HG03025 (cell line): ENCODE results near the gene TGFBR3L.
A peak's percentile ranks its signal among the peaks of the same experiment; 100 is the strongest.

Experiments
- ATAC-seq: cut with Tn5 transposase; IDR thresholded peaks from one replicate; pipeline ENCODE4 v1.9.1; 2021; ENCODE audit warnings: mild to moderate bottlenecking, moderate library complexity; ENCODE audit not compliant: unreplicated experiment, low FRiP score

The TGFBR3L gene

DNA sequence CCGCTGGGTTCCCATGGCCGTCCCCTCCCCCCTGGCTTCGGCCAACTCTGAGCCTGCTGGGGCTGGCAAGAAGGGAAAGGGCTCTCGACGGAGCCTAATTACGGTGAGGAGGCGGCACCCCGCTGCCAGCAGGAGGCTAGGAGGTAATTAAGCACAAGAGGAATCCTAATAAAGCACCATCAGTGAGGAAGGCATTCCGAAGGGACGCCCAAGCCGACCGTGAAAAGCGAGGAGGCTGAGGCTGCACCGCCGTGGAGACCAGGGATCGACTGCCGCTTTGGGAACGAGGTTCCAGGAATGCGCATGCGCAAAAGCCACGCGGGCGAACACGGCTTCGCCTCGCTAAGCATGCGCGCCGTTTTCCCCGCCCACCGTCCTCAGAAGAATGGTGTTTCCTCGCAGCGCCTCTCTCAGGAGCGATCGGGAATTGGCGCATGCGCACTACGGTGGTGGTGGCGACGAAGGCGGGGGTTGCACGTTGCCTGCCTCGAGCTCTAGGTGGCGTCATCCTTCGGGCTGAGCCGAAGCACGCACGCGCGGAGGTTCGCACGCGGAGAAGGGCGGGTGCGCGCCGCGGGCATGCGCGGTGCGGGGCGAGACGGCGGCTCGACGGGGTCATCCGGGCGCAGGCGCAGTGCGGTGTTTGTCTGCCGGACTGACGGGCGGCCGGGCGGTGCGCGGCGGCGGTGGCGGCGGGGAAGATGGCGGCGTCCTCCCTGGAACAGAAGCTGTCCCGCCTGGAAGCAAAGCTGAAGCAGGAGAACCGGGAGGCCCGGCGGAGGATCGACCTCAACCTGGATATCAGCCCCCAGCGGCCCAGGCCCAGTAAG, 11.2 kb upstream of the TGFBR3L start, which contains the start of gene MAP2K7:
Gene MAP2K7, plus strand, starts transcription at position 634 of the 830 bp plus-strand sequence. Its CDS starts 68 bp downstream, at position 702.
- ATAC-seq, result peak; percentile 90

DNA sequence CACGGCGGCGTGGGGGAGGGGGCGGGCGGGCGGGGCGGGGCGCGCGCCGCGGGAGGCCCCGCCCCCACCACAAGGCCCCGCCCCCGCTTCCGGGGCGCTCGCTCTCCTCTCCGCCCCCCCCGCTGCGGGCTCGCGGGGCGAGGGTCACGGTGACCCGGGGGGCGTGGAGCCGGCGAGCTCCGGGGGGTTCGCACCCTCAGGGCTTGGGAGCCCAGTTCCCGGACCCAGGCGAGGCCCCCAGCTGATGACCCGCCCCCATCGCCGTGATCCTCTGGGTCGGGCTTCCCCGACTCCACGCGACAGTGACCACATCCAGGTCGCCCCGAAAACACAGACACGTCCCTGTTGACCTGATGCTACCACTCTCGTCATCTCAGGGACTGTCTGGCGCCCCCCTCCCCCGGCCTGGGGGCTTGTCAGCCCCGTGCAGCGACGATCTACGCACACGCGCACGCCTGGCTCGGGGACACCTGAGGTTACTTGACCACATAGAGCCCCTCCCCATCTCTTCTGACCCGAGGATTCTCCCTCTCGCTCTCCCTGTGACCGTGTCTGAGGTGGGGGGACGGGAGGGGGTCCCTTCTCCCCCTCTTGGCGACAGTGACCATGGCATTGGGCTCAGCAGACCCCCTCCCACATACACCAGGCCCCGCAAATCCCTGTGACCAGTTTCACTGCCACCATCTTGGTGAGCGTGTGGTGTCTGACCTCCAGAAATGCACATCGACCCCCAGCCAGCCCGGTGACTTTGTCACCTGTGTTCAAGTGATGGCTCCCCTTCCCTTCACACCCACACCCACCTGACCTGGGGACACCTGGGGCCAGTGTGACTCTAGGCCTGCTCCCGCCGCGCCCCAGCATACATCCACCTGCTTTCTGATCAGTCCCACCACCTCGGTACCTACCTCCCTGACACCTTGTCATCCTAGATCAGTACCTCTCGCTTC, 10.3 kb upstream of the TGFBR3L start:
- ATAC-seq, result peak; percentile 23

DNA sequence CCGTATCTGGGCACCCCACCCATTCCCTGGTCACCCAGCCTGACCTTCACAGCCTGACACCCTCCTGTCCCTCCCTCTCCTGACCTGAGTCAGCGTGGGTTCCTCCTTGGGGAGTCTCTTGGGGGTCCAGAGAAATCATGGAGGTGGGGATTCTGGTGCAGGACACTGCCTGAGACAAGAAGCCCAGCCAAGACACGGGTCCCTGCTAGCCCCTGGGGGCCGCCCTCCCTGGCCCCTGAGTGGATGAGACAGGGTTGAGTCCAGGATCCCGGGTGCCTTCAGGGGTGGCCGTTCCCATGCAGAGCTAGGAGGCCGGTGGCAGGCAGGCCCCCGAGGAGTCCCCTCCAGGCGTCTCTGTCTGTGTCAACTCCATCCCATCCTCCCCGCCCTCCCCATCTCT, 9.4 kb upstream of the TGFBR3L start:
- ATAC-seq, result no peak

DNA sequence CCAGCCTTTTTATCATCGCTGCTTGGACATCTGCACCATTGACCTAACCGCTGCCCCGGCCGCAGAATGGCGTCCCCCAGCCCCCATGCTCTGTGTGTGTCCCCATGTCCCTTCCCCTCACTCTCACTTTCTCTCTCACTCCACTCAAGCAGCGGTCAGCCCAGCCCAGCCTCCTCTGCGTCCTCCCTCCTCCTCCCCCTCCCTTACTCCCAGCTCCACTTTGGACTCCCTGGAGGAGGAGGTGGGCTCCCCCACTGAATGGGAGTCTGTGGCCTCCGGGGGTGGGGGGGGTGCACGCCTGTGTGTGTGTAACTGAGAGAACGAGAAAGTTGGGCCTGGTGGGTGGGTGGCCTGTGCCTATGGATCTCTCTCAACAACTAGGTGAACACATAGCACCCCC, 8.8 kb upstream of the TGFBR3L start:
- ATAC-seq, result no peak

DNA sequence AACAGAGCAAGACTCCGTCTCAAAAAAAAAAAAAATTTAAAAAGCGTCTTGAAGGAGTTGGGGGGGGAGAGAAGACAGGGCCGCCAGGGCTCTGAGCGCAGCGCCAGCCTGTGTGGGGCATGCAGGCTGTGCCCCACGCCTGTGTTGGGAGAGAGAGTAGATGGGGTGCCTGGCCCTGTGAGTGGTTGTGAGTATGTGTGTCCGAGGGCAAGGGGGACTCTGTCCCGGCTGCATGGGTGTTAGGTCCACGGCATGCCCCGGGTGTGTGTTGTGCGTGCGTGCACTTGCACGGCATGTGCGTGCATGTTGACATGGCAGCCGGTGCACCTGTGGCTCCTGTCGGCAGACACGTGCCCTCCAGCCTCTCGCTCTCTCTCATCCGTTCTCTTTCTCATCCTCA, 7.5 kb upstream of the TGFBR3L start:
- ATAC-seq, result no peak

DNA sequence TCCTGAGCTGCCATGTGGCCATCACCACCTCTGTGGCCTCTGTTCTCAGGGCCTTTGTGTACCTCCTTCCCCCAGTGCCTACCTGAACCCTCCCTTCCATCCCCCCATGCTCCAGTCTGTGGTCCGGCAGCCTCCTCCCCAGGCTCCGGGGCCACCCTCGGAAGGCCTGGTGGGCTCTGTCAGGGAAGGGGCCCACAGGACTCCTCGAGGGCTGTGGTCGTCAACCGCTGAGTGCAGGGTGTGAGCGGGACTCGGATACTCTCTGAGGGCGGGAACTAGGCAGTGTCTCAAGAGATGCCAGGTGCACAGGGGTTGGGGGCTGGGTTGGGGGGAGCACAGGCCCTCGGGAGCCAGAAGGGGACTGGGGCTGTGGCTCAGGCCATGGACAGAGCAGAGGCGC, 7.1 kb upstream of the TGFBR3L start:
- no peak for ATAC-seq

DNA sequence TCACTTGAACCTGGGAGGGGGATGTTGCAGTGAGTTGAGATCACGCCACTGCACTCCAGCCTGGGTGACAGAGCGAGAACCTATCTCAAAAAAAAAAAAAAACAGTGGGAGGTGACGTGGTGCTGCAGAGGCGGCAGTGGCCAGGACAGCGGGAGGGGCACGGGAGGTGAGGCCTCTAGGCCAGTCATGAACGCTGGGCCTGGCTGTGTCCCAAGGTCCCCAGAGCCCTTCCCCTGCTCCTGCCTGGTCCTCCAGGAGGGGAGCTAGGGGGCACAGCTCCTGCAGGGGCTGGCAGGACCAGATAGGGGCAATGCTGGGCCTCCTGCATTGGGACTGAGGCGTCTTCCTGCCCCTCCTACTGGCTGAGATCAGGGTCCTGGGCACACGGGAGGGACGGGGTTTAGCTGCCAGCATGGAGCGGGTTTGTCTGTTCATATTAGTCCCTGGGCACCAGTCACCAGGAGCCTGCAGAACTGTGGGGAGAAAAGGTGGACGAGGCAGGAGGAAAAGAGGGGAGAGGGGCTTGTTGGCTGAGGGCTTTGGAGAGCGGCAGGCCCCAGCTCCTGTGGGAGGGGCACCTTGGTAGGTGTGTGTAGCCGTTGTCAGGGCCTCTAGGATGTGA, 6.4 kb upstream of the TGFBR3L start:
- no peak for ATAC-seq

DNA sequence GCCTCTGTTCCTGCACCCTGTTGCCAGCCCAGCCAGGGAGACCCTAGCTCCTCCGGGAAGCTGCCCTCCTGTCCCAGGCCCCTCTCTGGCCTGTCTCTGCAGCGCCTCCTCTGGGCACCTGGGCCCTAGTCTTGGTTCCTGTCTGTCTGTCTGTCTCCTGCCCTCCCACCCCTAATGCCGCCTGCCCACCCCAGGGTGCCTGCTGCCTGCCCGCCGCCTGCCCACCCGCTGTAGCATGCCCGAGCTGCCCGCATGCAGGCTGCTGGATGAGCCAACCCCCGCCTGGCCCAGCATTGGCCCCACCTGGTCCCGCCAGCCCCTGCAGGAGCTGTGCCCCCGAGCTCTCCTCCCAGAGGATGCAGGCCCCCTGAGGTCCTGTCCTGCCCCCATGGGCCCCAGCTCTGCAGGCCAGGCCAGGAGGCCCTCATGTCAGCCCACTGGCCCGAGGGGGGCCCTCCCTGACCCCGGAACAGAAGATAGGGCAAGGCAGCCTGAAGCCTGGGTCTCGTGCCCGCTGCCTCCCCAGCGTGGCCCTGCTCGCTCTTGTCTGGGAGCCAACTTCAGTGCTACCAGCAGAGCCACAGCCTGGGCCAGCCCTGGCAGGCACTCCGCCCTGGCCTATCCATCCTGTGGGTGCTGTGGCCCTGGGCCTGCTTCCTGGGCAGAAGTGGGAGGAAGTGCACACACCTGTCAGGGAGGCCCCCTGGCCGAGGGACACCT, 5.7 kb upstream of the TGFBR3L start:
- no peak for ATAC-seq

DNA sequence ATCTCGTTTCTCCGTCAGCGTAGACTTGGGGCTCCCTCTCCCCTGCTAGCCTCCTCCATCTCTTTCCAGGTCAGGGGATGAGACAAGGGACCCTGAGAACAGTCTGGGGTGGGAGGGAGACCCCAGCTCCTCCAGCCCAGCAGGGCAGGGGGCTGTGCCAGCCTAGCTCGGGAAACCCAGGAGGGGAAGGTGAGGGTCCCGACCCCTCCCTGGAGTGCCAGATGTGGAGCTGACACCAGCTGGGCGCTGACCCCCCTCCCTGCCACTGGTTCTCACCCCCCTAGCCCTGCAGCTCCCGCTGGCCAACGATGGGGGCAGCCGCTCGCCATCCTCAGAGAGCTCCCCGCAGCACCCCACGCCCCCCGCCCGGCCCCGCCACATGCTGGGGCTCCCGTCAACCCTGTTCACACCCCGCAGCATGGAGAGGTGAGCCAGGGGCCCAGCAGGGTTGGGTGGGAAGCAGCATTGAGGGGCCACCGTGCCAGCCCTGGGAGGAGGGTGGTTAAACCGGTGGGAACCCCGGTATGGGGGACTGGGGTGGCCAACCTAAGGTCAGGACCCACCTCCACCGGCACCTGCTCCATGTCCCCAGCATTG, 5.1 kb upstream of the TGFBR3L start:
- no peak for ATAC-seq

DNA sequence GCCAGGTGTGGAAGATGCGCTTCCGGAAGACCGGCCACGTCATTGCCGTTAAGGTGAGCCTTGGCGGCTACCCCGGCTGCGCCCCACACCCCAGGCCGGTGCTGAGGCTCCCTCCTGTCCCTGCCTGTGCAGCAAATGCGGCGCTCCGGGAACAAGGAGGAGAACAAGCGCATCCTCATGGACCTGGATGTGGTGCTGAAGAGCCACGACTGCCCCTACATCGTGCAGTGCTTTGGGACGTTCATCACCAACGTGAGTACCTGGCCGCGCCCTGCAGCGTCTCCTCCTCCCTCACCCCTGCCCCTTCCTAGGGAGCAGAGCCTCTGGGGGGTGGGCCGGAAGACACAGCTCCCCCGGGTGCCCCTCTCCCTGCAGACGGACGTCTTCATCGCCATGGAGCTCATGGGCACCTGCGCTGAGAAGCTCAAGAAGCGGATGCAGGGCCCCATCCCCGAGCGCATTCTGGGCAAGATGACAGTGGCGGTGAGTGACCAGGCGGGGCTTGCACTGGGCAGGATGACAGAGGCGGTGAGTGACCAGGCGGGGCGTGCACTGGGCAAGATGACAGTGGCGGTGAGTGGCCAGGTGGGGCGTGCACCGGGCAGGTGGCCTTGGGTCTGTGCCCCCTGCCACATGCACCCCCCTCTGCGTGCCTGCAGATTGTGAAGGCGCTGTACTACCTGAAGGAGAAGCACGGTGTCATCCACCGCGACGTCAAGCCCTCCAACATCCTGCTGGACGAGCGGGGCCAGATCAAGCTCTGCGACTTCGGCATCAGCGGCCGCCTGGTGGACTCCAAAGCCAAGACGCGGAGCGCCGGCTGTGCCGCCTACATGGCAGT, 4.1 kb upstream of the TGFBR3L start:
- ATAC-seq, result no peak

DNA sequence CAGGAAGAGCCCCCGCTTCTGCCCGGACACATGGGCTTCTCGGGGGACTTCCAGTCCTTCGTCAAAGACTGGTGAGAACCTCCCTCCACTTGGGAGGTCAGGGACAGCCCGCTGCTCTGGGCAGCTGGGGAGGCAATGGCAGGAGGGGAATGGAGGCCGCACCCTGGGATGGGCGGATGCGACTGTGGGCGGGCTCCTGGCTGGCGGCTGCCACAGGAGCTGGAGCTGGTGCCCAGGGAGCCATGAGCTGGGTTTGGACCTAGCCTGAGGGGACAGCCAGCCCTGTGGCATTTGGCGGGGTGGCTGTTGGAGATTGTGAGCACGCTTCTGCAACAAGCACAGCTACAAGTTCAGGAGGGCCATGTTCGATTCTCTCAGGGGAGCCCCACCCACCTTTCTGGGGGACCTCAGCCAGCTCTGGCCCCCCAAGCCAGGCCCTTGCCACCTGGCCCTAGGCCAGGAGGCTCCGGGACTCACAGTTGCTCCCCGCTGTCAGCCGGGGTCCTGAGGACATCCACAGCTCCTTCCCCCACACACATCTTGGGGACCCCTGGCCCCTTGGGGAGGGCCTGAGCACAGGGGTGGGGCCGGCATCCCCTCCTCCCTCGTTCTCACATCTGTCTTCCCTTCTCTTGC, 3.0 kb upstream of the TGFBR3L start:
- ATAC-seq, result no peak

DNA sequence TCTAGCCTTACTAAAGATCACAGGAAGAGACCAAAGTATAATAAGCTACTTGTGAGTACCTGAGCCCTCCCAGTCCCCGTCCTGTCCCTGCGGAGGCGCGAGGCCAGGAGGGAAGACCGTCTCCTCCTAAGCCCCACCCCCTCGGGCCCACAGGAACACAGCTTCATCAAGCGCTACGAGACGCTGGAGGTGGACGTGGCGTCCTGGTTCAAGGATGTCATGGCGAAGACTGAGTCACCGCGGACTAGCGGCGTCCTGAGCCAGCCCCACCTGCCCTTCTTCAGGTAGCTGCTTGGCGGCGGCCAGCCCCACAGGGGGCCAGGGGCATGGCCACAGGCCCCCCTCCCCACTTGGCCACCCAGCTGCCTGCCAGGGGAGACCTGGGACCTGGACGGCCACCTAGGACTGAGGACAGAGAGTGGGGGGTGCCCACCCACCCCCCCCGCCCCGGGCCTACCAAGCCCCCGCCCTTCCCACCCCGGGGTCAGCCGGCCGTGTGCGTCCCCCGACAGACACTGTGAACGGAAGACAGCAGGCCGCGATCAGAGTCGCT, 2.4 kb upstream of the TGFBR3L start:
- no peak for ATAC-seq

DNA sequence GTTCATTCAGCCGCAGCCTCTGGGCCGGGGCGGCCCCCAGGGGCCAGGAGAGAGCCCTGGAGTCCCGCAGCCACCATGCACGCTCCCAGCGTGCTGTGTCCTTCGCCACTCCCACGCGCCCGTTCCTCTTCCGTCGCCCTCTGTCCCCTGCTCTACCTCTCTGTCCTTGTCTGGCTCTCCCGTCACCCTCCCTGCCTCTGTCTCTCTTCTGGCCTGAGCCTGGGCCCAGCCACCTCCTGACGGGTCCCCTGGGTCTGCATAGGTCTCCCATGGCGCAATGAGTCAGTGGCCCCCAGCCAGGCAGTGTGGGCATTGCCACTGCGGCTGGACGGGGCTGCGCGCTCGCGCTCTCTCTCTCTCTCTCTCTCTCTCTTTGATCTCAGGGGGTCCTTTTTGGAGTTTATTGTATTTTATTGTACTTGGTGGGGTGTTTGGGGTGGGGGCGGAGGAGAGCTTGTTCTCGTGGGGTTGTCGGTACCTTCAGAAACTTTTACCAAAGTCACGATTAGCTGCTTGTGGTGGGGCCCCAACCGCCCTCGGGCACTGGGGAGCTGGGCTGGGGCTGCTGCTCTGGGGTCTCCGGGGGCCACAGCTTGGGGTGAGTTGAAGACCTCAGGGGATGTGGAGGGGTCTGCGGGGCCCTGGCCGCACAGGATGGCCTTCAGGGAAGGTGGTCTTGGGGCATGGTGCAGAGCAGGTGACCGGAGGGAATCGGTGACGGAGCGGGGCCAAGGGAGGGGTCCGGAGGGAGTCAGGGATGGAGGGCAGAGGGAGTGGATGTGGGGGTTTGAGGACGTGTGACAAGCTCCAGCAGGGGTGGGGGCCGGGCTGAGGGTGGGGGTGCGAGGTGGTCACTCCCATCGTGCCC, 1.7 kb upstream of the TGFBR3L start:
- no peak for ATAC-seq

DNA sequence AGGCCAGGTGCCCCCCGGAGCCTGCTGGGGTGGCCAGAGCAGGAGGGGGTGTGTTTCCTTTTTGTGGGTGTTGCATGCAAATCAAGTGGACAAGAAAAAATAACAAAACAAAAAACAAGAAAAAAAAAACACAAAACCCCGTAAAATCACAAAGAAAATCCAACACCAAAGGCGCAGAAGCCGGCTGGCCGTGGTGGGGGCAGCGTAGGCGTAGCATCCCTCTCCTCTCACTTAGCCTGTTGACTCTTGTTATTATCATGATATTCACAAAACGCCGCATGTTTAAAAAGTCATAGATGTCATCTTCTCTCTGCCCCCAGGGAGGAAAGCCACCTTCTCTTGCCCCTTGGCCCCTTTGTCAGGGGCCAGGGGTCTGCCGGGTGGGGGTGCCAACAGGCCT, 978 bp upstream of the TGFBR3L start:
- no peak for ATAC-seq

DNA sequence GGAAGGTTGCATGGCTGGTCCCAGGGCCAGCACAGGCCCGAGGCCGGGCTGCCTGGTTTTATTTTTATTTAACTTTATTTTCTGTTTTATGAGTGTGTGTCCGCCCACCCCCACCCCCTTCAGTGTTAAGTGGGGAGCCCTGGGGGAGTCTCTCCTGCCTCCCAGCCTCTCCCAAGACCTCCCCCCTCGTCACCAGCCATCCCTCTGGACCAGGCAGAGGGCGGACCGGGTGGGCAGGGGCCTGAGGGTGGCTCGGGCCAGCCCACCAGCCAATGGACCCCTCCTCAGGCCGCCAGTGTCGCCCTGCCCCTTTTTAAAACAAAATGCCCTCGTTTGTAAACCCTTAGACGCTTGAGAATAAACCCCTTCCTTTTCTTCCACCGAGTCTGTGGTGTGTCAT, 531 bp upstream of the TGFBR3L start:
- no peak for ATAC-seq

DNA sequence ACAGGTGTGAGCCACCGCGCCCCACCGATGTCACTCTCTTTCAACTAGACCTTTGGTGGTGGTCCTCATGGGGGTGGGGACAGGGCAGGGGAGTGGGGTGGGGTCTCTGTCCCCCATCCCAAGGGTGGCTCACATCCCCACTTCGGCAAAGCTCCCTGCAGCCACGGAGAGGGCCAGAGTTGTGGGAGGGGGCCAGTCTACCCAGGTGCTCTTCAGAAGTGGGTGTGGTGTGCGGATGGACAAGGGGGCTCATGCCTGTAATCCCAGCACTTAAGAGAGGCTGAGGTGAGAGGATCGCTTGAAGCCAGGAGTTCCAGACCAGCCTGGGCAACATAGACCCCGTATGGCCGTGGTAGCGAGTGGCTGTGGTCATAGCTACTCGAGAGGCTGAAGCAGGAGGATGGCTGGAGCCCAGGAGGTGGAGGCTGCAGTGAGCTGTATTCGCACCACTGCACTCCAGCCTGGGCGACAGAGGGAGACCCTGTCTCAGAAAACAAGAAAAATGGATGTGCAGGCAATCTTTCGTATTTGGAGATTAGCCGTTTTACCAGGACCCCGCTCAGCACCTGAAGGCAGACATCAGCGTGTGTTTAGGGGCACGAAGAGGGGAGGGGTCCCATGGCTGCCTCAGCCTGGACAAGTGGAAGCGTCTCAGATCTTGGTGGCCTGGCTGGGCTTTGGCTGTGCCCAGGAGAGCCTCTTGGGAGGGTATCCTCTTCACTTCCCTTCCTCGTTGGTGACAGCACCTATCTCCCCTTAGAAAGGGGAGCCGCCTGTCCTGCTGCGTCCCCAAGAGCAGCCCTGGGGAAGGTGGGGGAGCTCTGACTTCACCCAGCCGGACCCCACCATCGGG, 846 bp downstream of the TGFBR3L start:
- ATAC-seq, result no peak
